Measurements from ENCODE around the gene RUFY3. TPM values are rescaled to one million over a fixed set of nuclear protein-coding genes. Genes with fewer than 3 reads are reported as not detected.

Gene RUFY3
- total RNA-seq, 1 donor from 2014 or later, result 74.9 TPM

DNA sequence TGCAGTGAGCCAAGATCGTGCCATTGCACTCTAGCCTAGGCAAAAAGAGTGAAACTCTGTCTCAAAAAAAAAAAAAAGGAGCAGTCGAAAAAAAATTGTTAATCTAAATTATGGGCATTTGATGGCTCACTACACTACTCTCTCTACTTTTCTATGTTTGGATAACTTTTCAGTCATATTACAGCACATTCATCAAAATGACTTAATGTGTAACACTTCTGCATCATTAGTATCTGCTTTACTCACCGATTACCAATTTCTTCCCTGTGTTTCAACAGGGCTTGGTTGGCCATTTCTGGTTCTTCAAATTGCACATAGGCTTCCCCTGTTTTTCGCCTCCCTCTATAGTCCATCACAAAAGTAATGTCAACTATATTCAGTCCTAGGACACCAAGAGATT is 109.5 kb downstream of the RUFY3 start:
- no peak for DNase-seq (ENCODE audit: extremely low spot score, unreplicated experiment)
- H3K27ac Mint-ChIP-seq, result no peak overlapping the region
- no peak overlapping the region for H3K4me3 Mint-ChIP-seq
- H3K27me3 Mint-ChIP-seq, result no peaks in the 10 kb centered on the region
- no peaks in the 10 kb centered on the region for H3K9me3 Mint-ChIP-seq
- H3K4me1 Mint-ChIP-seq (ENCODE audit: unreplicated experiment), result no peaks in the 10 kb centered on the region
- peaks cover 33% of the 10 kb centered on the region for H3K36me3 Mint-ChIP-seq
- TF ChIP-seq, protein P1, sequence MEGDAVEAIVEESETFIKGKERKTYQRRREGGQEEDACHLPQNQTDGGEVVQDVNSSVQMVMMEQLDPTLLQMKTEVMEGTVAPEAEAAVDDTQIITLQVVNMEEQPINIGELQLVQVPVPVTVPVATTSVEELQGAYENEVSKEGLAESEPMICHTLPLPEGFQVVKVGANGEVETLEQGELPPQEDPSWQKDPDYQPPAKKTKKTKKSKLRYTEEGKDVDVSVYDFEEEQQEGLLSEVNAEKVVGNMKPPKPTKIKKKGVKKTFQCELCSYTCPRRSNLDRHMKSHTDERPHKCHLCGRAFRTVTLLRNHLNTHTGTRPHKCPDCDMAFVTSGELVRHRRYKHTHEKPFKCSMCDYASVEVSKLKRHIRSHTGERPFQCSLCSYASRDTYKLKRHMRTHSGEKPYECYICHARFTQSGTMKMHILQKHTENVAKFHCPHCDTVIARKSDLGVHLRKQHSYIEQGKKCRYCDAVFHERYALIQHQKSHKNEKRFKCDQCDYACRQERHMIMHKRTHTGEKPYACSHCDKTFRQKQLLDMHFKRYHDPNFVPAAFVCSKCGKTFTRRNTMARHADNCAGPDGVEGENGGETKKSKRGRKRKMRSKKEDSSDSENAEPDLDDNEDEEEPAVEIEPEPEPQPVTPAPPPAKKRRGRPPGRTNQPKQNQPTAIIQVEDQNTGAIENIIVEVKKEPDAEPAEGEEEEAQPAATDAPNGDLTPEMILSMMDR (conservative IDR thresholded peaks at IDR 0.05), result no peak

DNA sequence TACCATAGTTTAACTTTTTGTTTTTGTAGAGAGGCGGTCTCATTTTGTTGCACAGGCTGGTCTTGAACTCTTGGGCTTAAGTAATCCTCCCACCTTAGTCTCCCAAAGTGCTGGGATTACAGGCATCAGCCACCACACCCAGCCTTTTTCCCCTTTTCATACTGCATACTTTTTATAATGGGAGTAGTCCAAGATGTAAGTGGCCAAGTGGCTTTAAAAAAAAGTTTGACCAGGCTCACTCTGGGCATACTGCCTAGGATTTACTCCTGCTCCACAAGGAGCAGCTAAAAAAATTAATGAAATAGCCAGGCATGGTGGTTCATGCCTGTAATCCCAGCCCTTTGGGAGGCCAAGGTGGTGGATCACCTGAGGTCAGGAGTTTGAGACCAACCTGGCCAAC is 111.9 kb downstream of the RUFY3 start:
- H3K36me3 Mint-ChIP-seq, result peaks cover 32% of the 10 kb centered on the region
- TF ChIP-seq, protein P1 (conservative IDR thresholded peaks at IDR 0.05), result no peak

DNA sequence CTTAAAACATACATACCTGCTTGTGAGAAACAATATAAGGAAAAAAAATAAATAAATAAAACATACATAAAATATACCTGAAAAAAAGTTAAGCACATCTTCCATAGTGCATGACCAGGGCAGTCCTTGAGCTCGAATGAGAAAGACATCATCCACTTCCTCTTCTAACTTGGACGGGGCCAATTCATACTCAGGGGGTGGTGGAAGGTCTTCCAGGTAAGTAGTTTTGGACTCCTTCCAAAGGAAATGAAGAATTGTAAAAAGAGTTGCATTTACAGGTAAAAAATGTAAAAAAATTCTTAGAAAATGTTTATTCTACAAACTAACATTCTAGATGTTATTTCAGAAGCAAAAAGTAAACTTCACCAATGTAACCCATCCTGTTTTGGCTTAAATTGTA is 114.3 kb downstream of the RUFY3 start:
- Mint-ChIP-seq H3K27me3 (no peaks in the 10 kb centered on the region), H3K4me1 (ENCODE audit: unreplicated experiment) (peaks cover 7% of the 10 kb centered on the region), H3K9me3 (no peaks in the 10 kb centered on the region), H3K4me3 (no peak overlapping the region), H3K27ac (no peak overlapping the region), H3K36me3 (peaks cover 25% of the 10 kb centered on the region)
- TF ChIP-seq, protein P1 (conservative IDR thresholded peaks at IDR 0.05), result no peak
- DNase-seq (ENCODE audit: extremely low spot score, unreplicated experiment), result no peak

More for the DNA sequence above, 111.9 kb downstream of the RUFY3 start:
- H3K4me3 Mint-ChIP-seq, result no peak overlapping the region
- H3K4me1 Mint-ChIP-seq (ENCODE audit: unreplicated experiment), result peaks cover 7% of the 10 kb centered on the region
- H3K27me3 Mint-ChIP-seq, result no peaks in the 10 kb centered on the region
- H3K27ac Mint-ChIP-seq, result no peak overlapping the region
- no peaks in the 10 kb centered on the region for H3K9me3 Mint-ChIP-seq
- DNase-seq (ENCODE audit: extremely low spot score, unreplicated experiment), result no peak

DNA sequence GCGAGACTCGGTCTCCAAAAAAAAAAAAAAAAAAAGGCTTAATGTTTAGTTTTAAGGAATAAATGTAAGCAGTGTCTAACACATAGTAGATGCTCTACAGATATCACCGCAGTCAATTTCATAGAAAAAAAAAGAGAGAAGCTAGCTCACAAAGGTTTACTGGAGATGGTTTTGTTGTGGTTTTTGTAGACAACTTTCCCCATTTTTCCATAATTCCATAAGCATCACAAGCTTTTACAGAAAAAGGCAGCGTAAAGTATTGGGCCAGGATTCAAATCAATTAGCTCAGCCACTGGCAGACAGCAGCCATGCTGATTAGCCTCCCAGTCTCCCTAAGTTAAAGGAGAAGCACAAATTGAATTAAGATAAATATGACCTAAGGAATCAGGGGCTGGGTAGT is 116.4 kb downstream of the RUFY3 start:
- Mint-ChIP-seq H3K27me3 (no peaks in the 10 kb centered on the region), H3K4me3 (peak overlapping the region; percentile 97), H3K4me1 (ENCODE audit: unreplicated experiment) (peaks cover 16% of the 10 kb centered on the region), H3K9me3 (no peaks in the 10 kb centered on the region), H3K27ac (peak overlapping the region; percentile 98), H3K36me3 (peaks cover 10% of the 10 kb centered on the region)
- TF ChIP-seq, protein P1 (conservative IDR thresholded peaks at IDR 0.05), result no peak
- no peak for DNase-seq (ENCODE audit: extremely low spot score, unreplicated experiment)

DNA sequence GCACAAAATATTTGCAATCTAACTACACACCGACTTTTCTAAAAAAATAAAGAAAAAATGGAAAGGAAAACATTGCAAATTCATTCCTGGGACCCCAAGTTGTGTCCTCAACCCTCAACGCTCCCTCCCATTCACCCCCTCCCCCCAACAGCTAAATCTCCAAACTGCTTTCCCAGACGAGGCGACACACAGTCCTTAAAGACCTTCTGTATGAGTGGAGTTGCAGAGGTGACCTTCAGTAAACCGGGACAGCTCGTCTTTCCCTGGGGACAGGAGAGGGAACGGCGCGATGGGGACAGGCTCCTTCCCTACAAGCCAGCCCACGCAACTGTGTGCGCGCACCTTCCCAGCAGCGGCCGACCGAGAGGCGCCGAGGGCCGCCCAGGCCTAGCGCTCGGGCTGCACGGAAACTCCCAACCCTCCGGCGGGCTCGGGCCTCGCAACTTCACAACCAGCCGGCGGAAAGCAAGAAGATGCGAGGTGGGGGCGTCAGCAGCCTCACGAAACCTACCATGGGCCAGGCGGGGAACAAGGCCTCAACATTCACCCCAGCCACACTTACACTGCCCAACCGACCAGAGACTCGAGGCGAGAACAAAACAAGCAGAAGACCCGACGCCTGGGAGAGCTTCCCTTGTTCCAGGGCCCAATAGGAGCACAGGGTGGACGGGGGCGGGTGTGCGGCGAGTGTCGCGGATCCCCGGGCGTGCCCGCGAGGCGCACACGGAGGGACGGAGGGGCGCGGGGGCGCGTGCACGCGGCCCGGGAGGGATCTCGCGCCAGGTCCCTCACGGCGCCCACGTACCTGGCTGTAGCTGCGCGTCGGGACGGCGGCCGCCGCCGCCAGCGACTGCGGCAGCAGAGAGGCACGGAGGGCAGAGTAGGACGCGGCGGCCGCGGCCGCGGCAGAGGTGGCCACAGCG is 117.2 kb downstream of the RUFY3 start:
- no peaks in the 10 kb centered on the region for H3K27me3 Mint-ChIP-seq
- DNase-seq (ENCODE audit: extremely low spot score, unreplicated experiment), result peak; percentile 74
- H3K4me3 Mint-ChIP-seq, result peak overlapping the region; percentile 97
- H3K27ac Mint-ChIP-seq, result peak overlapping the region; percentile 98
- TF ChIP-seq, protein P1 (conservative IDR thresholded peaks at IDR 0.05), result no peak
- no peaks in the 10 kb centered on the region for H3K9me3 Mint-ChIP-seq
- H3K36me3 Mint-ChIP-seq, result peaks cover 7% of the 10 kb centered on the region
- peaks cover 16% of the 10 kb centered on the region for H3K4me1 Mint-ChIP-seq (ENCODE audit: unreplicated experiment)

All from type B pancreatic cell (in vitro differentiated cells).